Glutamatergic neuron (in vitro differentiated cells): ENCODE data around the gene SLC7A6. TPM values are rescaled to one million over a fixed set of nuclear protein-coding genes. Genes with fewer than 3 reads are reported as not detected.
A peak's percentile ranks its signal among the peaks of the same experiment; 100 is the strongest.

Experiments
- DNase-seq: peaks from one replicate; pipeline ENCODE4 v3.0.0; 2022
- H3K27ac Mint-ChIP-seq: one replicate; pipeline ENCODE4 v1.8.0; 2020; ENCODE audit warnings: mild to moderate bottlenecking, mixed read lengths, inconsistent platforms; ENCODE audit not compliant: unreplicated experiment
- H3K27me3 Mint-ChIP-seq: one replicate; pipeline ENCODE4 v1.8.0; 2020; ENCODE audit warnings: mild to moderate bottlenecking, moderate library complexity, mixed read lengths, inconsistent platforms; ENCODE audit not compliant: unreplicated experiment
- H3K36me3 Mint-ChIP-seq: one replicate; pipeline ENCODE4 v1.8.0; 2020; ENCODE audit warnings: mild to moderate bottlenecking, mixed read lengths, inconsistent platforms; ENCODE audit not compliant: unreplicated experiment
- H3K4me1 Mint-ChIP-seq: one replicate; pipeline ENCODE4 v1.8.0; 2020; ENCODE audit warnings: mild to moderate bottlenecking, low read depth, mixed read lengths, inconsistent platforms; ENCODE audit not compliant: unreplicated experiment
- H3K4me3 Mint-ChIP-seq: one replicate; pipeline ENCODE4 v1.8.0; 2020; ENCODE audit warnings: mild to moderate bottlenecking, mixed read lengths, inconsistent platforms; ENCODE audit not compliant: unreplicated experiment
- H3K9me3 Mint-ChIP-seq: one replicate; pipeline ENCODE4 v1.8.0; 2020; ENCODE audit warnings: mild to moderate bottlenecking, moderate library complexity, mixed read lengths, inconsistent platforms; ENCODE audit not compliant: unreplicated experiment
- total RNA-seq: library from RNA; stranded (reverse); fragmentation: NEBNext Ultra II Directional; extraction: Animal tissue kit (Norgen Biotek cat#: 25700); gene quantifications from one replicate; pipeline ENCODE4 v1.2.1, GENCODE V29; 2021; ENCODE audit not compliant: unreplicated experiment
- TF ChIP-seq, protein P1 (sequence below): fragments of 200-600 bp; sonication (generic); IDR thresholded peaks from one replicate; pipeline ENCODE4 v1.5.0; 2021; ENCODE audit not compliant: partially characterized antibody, unreplicated experiment

SLC7A6 gene
- total RNA-seq, 1 donor from 2014 or later = 78.1 TPM

DNA sequence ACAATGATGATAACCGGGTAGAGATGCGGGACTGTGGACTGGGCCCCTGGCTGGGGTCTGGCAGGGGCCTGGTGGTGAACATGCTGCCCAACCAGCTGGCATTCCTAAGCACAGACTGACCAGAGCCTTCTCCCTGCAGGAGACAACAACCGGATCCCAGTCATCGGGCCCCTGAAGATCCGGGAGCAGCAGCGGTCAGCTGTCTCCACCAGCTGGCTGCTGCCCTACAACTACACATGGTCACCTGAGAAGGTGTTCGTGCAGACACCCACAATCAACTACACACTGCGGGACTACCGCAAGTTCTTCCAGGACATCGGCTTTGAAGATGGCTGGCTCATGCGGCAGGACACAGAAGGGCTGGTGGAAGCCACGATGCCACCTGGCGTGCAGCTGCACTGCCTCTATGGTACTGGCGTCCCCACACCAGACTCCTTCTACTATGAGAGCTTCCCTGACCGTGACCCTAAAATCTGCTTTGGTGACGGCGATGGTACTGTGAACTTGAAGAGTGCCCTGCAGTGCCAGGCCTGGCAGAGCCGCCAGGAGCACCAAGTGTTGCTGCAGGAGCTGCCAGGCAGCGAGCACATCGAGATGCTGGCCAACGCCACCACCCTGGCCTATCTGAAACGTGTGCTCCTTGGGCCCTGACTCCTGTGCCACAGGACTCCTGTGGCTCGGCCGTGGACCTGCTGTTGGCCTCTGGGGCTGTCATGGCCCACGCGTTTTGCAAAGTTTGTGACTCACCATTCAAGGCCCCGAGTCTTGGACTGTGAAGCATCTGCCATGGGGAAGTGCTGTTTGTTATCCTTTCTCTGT is 5.1 kb upstream of the SLC7A6 start:
- no peak for DNase-seq
- Mint-ChIP-seq H3K27me3 (peaks cover 3% of the 10 kb centered on the region), H3K4me3 (no peak overlapping the region), H3K4me1 (no peaks in the 10 kb centered on the region), H3K27ac (no peak overlapping the region), H3K36me3 (no peaks in the 10 kb centered on the region), H3K9me3 (peaks cover 3% of the 10 kb centered on the region)
- TF ChIP-seq, protein P1, sequence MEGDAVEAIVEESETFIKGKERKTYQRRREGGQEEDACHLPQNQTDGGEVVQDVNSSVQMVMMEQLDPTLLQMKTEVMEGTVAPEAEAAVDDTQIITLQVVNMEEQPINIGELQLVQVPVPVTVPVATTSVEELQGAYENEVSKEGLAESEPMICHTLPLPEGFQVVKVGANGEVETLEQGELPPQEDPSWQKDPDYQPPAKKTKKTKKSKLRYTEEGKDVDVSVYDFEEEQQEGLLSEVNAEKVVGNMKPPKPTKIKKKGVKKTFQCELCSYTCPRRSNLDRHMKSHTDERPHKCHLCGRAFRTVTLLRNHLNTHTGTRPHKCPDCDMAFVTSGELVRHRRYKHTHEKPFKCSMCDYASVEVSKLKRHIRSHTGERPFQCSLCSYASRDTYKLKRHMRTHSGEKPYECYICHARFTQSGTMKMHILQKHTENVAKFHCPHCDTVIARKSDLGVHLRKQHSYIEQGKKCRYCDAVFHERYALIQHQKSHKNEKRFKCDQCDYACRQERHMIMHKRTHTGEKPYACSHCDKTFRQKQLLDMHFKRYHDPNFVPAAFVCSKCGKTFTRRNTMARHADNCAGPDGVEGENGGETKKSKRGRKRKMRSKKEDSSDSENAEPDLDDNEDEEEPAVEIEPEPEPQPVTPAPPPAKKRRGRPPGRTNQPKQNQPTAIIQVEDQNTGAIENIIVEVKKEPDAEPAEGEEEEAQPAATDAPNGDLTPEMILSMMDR = no peak

DNA sequence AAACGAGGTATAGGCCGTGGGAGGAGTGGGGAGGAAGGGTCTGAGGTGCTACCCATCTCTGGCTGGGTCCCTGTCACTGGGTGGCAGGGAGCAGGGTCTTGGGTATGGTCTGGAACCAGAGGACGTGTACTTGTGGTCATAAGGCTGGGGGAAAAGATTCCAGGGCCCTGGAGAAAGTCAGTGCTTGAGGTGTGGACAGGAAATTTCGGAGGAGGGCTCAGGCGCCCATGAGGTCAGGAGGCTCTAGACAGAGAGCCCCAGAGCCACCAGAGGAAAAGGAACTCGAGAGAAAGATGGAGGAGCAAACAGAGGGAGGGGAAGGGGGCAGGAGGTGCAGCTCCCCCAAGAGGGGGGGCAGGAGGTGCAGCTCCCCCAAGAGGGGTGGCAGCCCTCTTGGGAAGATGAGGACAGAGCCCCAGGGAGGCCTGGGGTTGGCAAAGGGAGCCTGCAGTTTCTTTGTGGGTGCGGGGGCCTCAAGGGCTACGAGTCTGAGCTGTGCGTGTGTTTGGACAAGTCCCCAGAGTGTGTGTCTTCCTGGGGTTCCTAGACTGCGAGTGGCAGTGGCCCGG is 683 bp upstream of the SLC7A6 start:
- DNase-seq = no peak
- peak overlapping the region; percentile 87 for H3K27ac Mint-ChIP-seq
- peak overlapping the region; percentile 90 for H3K4me3 Mint-ChIP-seq
- peaks cover 3% of the 10 kb centered on the region for H3K9me3 Mint-ChIP-seq
- peaks cover 13% of the 10 kb centered on the region for H3K27me3 Mint-ChIP-seq
- H3K36me3 Mint-ChIP-seq = no peaks in the 10 kb centered on the region
- H3K4me1 Mint-ChIP-seq = peaks cover 20% of the 10 kb centered on the region
- TF ChIP-seq, protein P1 = no peak

DNA sequence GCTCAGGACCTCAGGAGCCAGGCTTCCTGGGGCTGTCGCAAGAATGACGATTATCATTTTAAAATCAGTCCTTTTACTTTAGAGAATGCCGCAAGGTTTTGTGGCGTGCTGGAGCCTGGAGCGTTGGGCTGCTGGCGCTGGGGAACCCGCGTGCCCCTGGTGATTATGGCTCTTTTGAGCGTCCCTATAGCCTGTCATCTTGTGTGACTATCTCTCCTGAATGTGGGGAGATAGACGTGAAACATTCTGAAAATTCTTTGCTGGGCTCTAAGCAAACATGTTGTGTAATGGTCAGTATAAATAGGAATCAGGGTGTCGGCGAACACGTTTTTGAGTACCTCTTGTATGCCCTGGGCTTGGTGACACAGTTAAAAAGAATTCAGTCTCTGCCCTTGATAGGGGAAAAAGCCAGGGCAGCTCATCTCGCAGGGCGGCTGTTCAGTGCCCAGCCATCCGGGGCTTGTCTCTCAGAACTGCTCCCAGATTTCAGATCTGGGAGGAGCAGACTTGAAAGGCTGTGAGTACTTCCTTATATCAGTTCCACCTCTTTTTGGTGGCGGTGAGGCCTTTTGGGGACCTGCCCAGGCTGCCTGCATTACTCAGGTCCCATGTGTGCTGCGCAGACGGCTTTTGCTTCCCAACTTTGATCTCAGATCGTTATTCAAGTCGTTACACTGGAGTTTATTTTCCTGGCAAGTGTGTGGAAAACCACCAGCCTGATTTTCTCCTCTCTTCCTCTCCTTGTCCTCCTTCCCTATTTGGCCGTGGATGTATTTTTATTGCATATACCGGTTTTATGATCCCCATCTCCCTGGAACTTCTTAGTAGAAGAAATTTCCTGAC is 973 bp downstream of the SLC7A6 start:
- no peaks in the 10 kb centered on the region for H3K36me3 Mint-ChIP-seq
- peaks cover 25% of the 10 kb centered on the region for H3K4me1 Mint-ChIP-seq
- H3K4me3 Mint-ChIP-seq = peak overlapping the region; percentile 95
- TF ChIP-seq, protein P1 = no peak
- DNase-seq = no peak
- peaks cover 3% of the 10 kb centered on the region for H3K9me3 Mint-ChIP-seq
- H3K27me3 Mint-ChIP-seq = peaks cover 13% of the 10 kb centered on the region
- H3K27ac Mint-ChIP-seq = peak overlapping the region; percentile 90

DNA sequence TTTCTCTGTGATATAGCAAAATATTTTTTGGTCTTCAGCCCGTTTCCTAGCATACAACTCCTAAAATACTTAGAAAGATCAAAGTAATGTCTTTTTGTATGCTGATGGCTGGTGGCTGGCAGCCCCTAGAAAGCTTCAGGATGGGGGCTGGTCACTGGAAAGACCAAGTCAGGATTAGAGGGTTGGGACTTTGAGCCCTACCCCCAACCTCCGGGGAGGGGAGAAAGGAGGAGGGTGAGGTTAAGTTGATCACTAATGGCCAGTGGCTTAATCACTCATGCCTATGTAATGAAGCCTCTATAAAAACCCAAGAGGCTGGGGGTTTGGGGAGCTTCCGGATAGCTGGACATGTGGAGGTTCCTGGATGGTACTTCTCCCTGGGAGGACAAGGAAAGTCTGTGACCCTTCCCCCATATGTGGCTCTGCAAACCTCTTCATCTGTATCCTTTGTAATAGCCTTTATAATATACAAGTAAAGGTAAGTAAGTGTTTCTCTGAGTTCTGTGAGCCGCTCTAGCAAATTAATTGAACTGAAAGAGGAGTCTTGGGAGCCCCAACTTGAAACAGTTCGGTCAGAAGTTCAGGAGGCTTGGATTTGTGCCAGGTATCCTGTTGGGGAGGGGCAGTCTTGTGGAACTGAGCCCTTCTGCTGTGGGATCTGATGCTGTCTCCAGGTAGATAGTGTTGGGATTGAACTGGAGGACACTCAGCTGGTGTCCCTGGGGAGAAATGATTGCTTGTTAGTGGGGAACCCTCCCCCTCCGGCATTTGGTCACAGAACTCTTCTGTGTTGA is 3.5 kb downstream of the SLC7A6 start:
- peak; percentile 26 for DNase-seq
- peak overlapping the region; percentile 82 for H3K4me3 Mint-ChIP-seq
- H3K27ac Mint-ChIP-seq = peak overlapping the region; percentile 82
- H3K36me3 Mint-ChIP-seq = no peaks in the 10 kb centered on the region
- peaks cover 25% of the 10 kb centered on the region for H3K4me1 Mint-ChIP-seq
- H3K9me3 Mint-ChIP-seq = no peaks in the 10 kb centered on the region
- peaks cover 16% of the 10 kb centered on the region for H3K27me3 Mint-ChIP-seq
- TF ChIP-seq, protein P1 = no peak
